GM12891 (cell line): Measurements from ENCODE around the gene NEDD1.

Experiments used
- DNase-seq: peaks from one replicate; pipeline ENCODE4 v3.0.0; 2011; ENCODE audit warnings: low spot score; ENCODE audit not compliant: insufficient read length
- FAIRE-seq: peaks from 2 replicates; lab custom pipeline; 2011; peaks lifted over from hg19 to GRCh38; lab: Jason Lieb, UNC
- PAX5 ChIP-seq: IDR thresholded peaks from 2 replicates; pipeline ENCODE4 v1.6.1; 2011; ENCODE audit warnings: low read length, moderate library complexity, mild to moderate bottlenecking; ENCODE audit not compliant: insufficient read depth, severe bottlenecking
- POLR2A ChIP-seq: IDR thresholded peaks from 2 replicates; pipeline ENCODE4 v1.6.1; 2011; ENCODE audit warnings: low read depth, low read length, control low read depth
- POLR2AphosphoS5 ChIP-seq: IDR thresholded peaks from 2 replicates; pipeline ENCODE4 v1.6.1; 2011; ENCODE audit warnings: low read depth, low read length, control low read depth
- POU2F2 ChIP-seq: IDR thresholded peaks from 2 replicates; pipeline ENCODE4 v1.6.1; 2011; ENCODE audit warnings: low read depth, mild to moderate bottlenecking, control low read depth, low read length, moderate library complexity
- SPI1 ChIP-seq: IDR thresholded peaks from 2 replicates; pipeline ENCODE4 v1.6.1; 2011; ENCODE audit warnings: low read depth, low read length, control low read depth
- TAF1 ChIP-seq: IDR thresholded peaks from 2 replicates; pipeline ENCODE4 v1.6.1; 2011; ENCODE audit warnings: low read depth, low read length, control low read depth

Gene NEDD1

DNA sequence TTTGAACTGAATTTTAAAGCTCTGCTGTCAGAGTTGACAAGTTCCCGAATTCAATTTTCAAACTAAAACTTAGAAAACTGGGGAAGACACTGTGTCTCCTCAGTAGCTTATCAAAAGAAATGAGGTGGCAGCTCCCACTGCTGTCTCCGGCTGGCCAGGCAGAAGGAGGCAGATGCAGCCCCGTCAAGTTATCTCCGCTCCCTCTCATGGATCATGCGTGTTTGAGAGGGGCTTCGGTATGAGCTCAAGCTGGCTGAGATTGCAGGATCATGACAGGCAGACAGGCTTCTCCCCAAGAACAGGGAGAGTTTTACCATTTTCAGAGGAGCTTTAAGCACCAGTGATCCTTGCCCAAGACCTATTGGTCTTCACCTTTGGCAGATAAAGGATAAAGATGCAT is 88.8 kb downstream of the NEDD1 start:
- DNase-seq (no peak), FAIRE-seq (no peak)
- no peak for TF ChIP-seq POU2F2
- TF ChIP-seq POLR2AphosphoS5 = no peak
- TF ChIP-seq SPI1 = no peak
- TF ChIP-seq TAF1 = no peak
- TF ChIP-seq PAX5 = no peak
- no peak for TF ChIP-seq POLR2A

GRCh38 chr12:96997797-96998484 is 90.9 kb downstream of the NEDD1 start:
- TF ChIP-seq POLR2AphosphoS5 = no peak
- no peak for TF ChIP-seq TAF1
- no peak for TF ChIP-seq PAX5
- no peak for TF ChIP-seq POLR2A
- TF ChIP-seq POU2F2 = no peak
- no peak for TF ChIP-seq SPI1
- no peak for FAIRE-seq
- no peak for DNase-seq

DNA sequence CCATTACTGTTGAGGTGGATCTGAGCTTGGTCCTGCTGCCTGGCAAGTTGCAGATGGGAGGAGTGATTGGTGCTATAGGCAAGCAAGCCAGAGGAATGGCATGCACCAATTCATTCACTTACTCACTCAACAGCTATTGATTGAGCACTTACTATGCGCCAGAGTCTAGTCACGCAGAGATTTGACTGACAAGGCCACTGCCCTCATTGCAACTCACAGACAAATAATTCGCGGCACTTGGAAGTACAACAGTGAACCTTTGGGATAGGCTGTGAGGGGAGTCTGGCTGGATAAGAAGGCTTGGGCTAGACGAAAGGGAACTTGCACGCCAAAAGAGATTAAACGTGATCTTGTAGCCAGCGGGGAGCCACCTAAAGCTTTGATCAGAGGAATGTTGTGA is 96.2 kb downstream of the NEDD1 start:
- DNase-seq (no peak), FAIRE-seq (no peak)
- TF ChIP-seq POU2F2 = no peak
- TF ChIP-seq POLR2AphosphoS5 = no peak
- TF ChIP-seq POLR2A = no peak
- TF ChIP-seq PAX5 = no peak
- no peak for TF ChIP-seq TAF1
- no peak for TF ChIP-seq SPI1
